GM18870 (cell line): ENCODE measurements around the gene FAM120B.
A peak's percentile ranks its signal among the peaks of the same experiment; 100 is the strongest.

ENCODE experiments used
- ATAC-seq: cut with Tn5 transposase; IDR thresholded peaks from one replicate; pipeline ENCODE4 v1.9.1; 2021; ENCODE audit warnings: moderate library complexity; ENCODE audit not compliant: unreplicated experiment

FAM120B gene

GRCh38 chr6:170271771-170272314 is 34.7 kb upstream of the FAM120B start:
- peak; percentile 94 for ATAC-seq

GRCh38 chr6:170272341-170273065 is 34.1 kb upstream of the FAM120B start:
- no peak for ATAC-seq

DNA sequence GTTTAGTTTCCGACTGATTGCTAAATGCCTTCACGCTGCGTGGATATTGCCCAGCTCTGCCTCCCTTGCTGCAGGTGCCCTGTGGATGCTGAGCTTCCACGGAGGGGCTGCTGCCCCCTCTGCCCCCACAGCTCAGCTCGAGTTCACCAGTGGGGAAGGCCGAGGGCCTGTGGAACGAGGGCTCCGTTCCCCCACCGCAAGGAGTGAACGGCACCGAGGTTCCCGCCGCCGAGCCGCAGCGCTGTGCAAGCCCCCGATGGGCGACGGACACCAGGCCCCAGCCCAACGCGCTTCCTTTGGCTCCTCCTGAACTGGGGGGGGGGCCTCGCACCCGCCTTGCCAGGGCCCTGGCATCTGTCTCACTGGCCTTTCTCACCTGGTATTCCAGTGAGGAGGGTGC is 33.4 kb upstream of the FAM120B start:
- ATAC-seq: no peak

- no peak for ATAC-seq
Observed at GRCh38 chr6:170273681-170274080, 32.9 kb upstream of the FAM120B start.

GRCh38 chr6:170274713-170275560 is 31.6 kb upstream of the FAM120B start:
- ATAC-seq: no peak

DNA sequence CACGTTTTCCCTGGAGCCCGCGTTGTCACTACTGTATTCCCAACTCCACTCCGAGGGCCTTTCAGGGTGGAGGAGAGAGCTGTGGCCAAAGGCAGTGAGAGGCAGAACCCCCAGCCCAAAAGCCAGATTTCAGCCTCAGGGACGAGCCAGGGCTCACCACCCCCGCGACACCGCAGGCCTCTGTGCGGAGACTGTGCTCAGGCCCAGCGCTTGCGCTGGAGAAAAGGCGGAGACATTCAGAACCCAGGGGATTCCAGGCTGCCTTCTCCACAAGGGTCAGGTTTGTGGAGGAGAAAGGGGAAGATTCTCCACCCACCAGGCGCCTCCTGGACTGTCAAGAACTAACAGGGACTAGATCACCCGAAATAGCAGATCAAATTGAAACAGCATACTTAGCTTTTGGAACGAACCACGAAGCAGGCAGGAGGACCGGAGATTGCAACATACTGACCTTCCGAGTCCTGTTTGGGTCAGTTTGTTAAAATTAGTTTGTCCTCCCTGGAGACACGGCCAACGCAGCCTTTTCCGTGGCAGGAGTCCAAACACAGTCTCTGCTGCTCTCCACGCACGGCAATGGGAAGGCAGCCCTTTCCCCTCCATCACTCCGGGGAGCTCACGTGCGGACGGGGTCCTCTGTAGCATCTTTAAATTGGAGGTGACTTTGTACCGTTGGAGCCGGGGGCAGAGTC is 30.0 kb upstream of the FAM120B start:
- ATAC-seq: no peak

DNA sequence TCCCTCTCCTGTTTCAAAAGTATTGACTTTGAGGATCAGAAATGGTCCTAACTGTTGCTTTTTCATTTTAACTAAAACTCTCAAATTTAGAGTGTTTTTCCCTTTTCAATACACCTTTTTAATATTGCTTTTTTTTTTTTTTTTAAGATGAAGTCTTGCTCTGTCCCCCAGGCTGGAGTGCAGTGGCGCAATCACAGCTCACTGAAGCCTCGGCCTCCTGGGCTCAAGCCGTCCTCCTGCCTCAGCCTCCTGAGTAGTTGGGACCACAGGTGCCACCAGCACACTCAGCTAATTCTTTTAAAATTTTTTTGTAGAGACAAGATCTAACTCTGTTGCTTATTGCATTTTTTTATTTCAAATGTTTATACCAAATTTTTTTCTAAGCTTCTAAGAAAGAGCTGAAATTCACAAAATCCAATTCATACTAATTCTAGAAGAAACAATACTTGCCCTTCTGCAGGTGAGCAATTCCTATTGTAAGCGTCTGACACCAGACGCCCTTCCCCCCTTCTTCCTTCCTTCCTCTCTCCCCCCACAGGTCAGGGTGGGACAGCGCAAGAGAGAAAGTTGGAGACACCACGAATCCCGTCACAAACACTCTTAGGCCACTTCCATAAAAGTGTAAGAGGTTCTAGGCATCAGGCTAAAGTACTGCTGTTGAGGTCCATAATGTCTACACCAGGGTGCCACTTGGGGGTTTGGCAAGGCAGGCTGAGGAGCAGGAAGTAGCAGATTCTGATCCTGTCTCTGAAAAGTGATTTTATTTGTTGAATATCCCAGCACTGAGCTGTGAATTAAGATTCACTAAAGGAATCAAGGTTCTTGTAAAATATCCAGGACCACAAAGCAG is 28.4 kb upstream of the FAM120B start:
- ATAC-seq: no peak

- ATAC-seq: no peak
Observed at GRCh38 chr6:170278743-170279094, 27.8 kb upstream of the FAM120B start.

GRCh38 chr6:170279426-170279825 is 27.1 kb upstream of the FAM120B start:
- no peak for ATAC-seq

GRCh38 chr6:170279977-170280688 is 26.4 kb upstream of the FAM120B start:
- no peak for ATAC-seq

DNA sequence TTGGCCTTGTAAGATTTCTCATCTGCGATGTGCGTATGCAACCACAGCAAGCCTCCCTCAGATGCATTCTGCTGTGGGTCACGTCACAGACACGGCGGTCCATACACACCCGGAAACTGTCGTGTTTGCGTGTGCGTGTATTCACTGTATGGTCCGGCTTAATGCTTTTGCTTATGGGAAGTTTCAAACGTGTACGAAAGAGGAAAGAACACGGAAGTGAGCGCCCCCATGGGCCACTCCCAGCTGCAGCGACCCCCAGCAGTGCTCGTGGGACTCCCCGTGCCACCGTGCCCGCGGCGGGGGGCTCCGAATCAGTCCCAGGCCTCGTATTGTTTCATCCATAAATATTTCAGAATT is 25.9 kb upstream of the FAM120B start:
- no peak for ATAC-seq

- ATAC-seq: no peak
Observed at GRCh38 chr6:170281331-170282292, 24.9 kb upstream of the FAM120B start.

- no peak for ATAC-seq
Observed at GRCh38 chr6:170282512-170283158, 23.9 kb upstream of the FAM120B start.

DNA sequence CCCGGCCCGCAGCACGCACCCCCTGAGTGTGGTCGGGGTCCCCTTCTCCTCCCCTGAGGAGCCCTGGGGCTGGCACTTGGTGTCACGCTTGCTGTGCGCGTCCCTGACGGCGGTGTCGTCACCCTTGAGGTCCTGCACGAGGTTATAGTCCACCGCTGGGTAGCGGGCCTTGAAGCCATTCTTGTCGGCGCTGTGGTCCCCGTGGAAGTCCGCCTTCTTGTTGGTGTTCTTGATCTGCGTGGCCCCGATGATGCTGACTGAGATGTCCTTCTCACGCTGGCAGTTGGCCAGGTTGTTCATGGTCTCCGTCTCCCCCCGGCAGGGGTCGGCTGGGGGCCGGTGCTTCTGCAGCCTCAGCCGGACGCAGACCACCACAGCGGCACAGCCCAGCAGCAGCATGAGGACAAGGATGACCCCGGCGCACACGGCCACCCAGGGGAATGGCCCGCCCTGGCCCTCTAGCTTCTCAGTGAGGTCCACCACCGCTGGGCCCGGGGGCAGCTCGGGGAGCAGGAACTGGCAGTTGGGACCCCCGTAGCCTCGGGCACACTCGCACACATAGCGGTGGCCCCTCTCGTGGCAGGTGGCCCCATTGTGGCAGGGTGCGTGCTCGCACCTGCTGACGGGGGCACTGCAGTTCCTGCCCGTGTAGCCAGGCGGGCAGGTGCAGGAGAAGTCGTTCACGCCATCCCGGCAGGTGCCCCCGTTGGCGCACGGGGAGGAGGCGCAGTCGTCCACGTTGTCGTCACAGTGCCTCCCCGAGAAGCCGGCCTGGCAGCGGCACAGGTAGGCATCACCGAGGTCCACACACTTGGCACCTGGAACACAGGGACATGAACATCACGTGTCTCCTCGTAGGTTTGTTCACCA is 23.1 kb upstream of the FAM120B start:
- no peak for ATAC-seq

DNA sequence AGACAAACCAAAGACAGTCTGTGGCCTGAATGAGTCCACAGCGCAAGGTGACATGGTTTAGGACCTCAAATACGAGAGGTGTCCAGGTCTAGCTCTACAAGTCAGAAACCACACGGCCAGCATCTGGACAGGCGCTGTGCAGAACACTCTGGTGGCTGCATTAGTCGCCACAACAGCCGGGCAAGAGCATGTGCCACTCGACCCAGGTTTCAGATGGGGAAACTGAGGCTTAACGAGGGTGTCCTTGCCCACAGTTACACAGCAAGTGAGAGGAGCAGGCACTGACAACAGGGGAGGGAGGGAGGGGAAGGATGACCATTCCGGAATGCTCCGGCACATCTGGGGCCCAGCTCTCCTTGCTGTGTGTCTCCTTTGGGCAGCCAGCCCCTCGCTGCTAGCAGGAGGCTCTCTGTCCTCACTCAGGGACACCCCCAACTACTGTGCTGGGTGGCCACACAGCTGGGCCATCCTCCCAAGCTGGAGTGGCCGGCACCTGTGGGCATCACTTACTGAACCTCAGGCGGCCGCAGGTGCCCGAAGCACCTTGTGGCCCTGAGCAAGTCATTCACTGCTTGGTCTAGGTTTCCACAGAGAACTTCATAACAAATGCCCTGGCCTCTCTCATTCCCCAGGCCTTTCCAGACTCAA is 22.3 kb upstream of the FAM120B start:
- no peak for ATAC-seq

- ATAC-seq: no peak
Observed at GRCh38 chr6:170284866-170285469, 21.6 kb upstream of the FAM120B start.

DNA sequence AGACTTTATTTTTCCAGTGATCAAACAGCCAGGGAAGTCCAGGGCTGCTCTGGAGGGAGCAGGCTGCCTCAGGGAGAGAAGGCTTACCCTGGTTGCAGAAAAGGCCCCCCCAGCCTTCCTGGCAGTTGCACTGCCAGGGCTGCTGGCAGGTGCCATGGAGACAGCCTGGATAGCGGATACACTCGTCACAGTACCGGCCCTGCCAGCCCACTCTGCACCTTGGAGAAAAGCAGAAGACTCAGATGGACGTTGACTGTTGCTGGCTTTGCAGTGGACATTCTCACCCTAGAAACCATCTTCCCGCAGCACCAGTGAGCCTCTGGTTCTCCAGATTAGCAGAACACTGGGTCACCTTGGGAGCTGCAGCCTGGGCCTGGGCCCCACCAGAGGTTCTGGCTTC is 21.1 kb upstream of the FAM120B start:
- no peak for ATAC-seq
